Globus pallidus (tissue), 1 donor: Measurements from ENCODE around the gene AKT1S1.
A peak's percentile ranks its signal among the peaks of the same experiment; 100 is the strongest.

Source experiments
- DNase-seq: peaks from one replicate; pipeline ENCODE4 v3.0.0-alpha.2; 2015; ENCODE audit warnings: low spot score

Gene AKT1S1

GRCh38 chr19:49866933-49867782, 10.0 kb downstream of the AKT1S1 start, which contains the start of gene PNKP:
Gene PNKP, minus strand, starts transcription at chr19:49867576. Its CDS starts 372 bp downstream, at chr19:49867204.
- peak; percentile 92 for DNase-seq

- DNase-seq = no peak
These were observed 12.3 kb downstream of the AKT1S1 start for GRCh38 chr19:49864890-49865289.

- no peak for DNase-seq
These were observed 13.2 kb downstream of the AKT1S1 start for GRCh38 chr19:49863935-49864320.

- no peak for DNase-seq
These were observed 13.8 kb downstream of the AKT1S1 start for GRCh38 chr19:49863254-49863934.

GRCh38 chr19:49862391-49863253, 14.5 kb downstream of the AKT1S1 start:
- DNase-seq = no peak

GRCh38 chr19:49861541-49862378, 15.4 kb downstream of the AKT1S1 start:
- no peak for DNase-seq

- no peak for DNase-seq
These were observed 16.0 kb downstream of the AKT1S1 start for GRCh38 chr19:49861107-49861506.

- DNase-seq = no peak
These were observed 16.6 kb downstream of the AKT1S1 start for GRCh38 chr19:49860336-49861102.

- DNase-seq = no peak
These were observed 17.3 kb downstream of the AKT1S1 start for GRCh38 chr19:49859682-49860335.

GRCh38 chr19:49858088-49858985, 18.8 kb downstream of the AKT1S1 start:
- DNase-seq = no peak

- no peak for DNase-seq
These were observed 19.4 kb downstream of the AKT1S1 start for GRCh38 chr19:49857838-49858087.

- no peak for DNase-seq
These were observed 19.9 kb downstream of the AKT1S1 start for GRCh38 chr19:49857061-49857837.

GRCh38 chr19:49856574-49857021, 20.6 kb downstream of the AKT1S1 start:
- DNase-seq = no peak

GRCh38 chr19:49855676-49856573, 21.2 kb downstream of the AKT1S1 start:
- DNase-seq = no peak

GRCh38 chr19:49855277-49855675, 21.9 kb downstream of the AKT1S1 start:
- DNase-seq = no peak

- no peak for DNase-seq
These were observed 22.5 kb downstream of the AKT1S1 start for GRCh38 chr19:49854378-49855263.
